WTC11 (cell line): ENCODE measurements around the gene CENPQ. TPM values are rescaled to one million over a fixed set of nuclear protein-coding genes. Genes with fewer than 3 reads are reported as not detected.

ENCODE experiments used
- ATAC-seq: fragments of 200-7000 bp; cut with Tn5 transposase; 2 replicates; pipeline ENCODE4 v1.10.0; 2021; ENCODE audit warnings: mild to moderate bottlenecking, moderate library complexity
- CTCF ChIA-PET: fragments of 300-600 bp; sonication (Branson Sonifier 250); formaldehyde crosslinking; loops from one replicate; lab custom pipeline; 2021; ENCODE audit warnings: antibody characterized with exemption; lab: Charles Lee
- POLR2A ChIA-PET: fragments of 350-600 bp; sonication (Branson Sonifier 250); formaldehyde crosslinking; loops from one replicate; lab custom pipeline; 2021; ENCODE audit warnings: antibody characterized with exemption; lab: Charles Lee
- DNase-seq: peaks from one replicate; pipeline ENCODE4 v3.0.0; 2021; ENCODE audit warnings: low spot score
- H3K27ac Mint-ChIP-seq: 2 replicates; pipeline ENCODE4 v1.8.0; 2021; ENCODE audit warnings: mixed read lengths
- H3K27me3 Mint-ChIP-seq: 2 replicates; pipeline ENCODE4 v1.8.0; 2021; ENCODE audit warnings: low read depth, mild to moderate bottlenecking, moderate library complexity, mixed read lengths
- H3K36me3 Mint-ChIP-seq: 2 replicates; pipeline ENCODE4 v1.8.0; 2021; ENCODE audit warnings: mixed read lengths
- H3K4me1 Mint-ChIP-seq: 2 replicates; pipeline ENCODE4 v1.8.0; 2022; ENCODE audit warnings: mixed read lengths
- H3K4me3 Mint-ChIP-seq: 2 replicates; pipeline ENCODE4 v1.8.0; 2021; ENCODE audit warnings: mild to moderate bottlenecking, moderate library complexity, mixed read lengths
- H3K9me3 Mint-ChIP-seq: 2 replicates; pipeline ENCODE4 v1.8.0; 2021; ENCODE audit warnings: mixed read lengths
- MYBL2 ChIP-seq: sonication (generic); formaldehyde crosslinking; IDR thresholded peaks from 2 replicates; pipeline ENCODE4 v1.8.1; 2023; ENCODE audit warnings: mild to moderate bottlenecking, moderate library complexity, missing genetic modification reagents
- NFE2L1 ChIP-seq: sonication (generic); formaldehyde crosslinking; IDR thresholded peaks from 2 replicates; pipeline ENCODE4 v1.8.1; 2023; ENCODE audit warnings: missing genetic modification reagents
- PRRX2 ChIP-seq: fragments of 250-450 bp; sonication (Bioruptor Pico); IDR thresholded peaks from 2 replicates; pipeline ENCODE4 v1.8.0; 2021; ENCODE audit warnings: mild to moderate bottlenecking
- TCF7 ChIP-seq: sonication (generic); formaldehyde crosslinking; IDR thresholded peaks from 2 replicates; pipeline ENCODE4 v1.8.0; 2022; ENCODE audit warnings: mild to moderate bottlenecking, low read depth, missing genetic modification reagents, moderate library complexity
- ZNF219 ChIP-seq: sonication (generic); formaldehyde crosslinking; IDR thresholded peaks from 2 replicates; pipeline ENCODE4 v1.8.0; 2023; ENCODE audit warnings: missing genetic modification reagents, mild to moderate bottlenecking, borderline replicate concordance
- ZNF671 ChIP-seq: fragments of 250-450 bp; sonication (Bioruptor Pico); IDR thresholded peaks from 2 replicates; pipeline ENCODE4 v1.8.0; 2021; ENCODE audit warnings: mild to moderate bottlenecking
- total RNA-seq: library from RNA; stranded (reverse); gene quantifications from 3 replicates; pipeline ENCODE4 v1.2.3, GENCODE V29; 2021
- TF ChIP-seq, protein P1 (sequence below): sonication (generic); formaldehyde crosslinking; IDR thresholded peaks from 2 replicates; pipeline ENCODE4 v1.8.0; 2023; ENCODE audit warnings: missing genetic modification reagents, mild to moderate bottlenecking, borderline replicate concordance
- TF ChIP-seq, protein P2 (sequence below): fragments of 250-450 bp; sonication (Bioruptor Pico); IDR thresholded peaks from 2 replicates; pipeline ENCODE4 v2.1.2; 2022; ENCODE audit warnings: mild to moderate bottlenecking, moderate library complexity
- TF ChIP-seq, protein P3 (sequence below): sonication (generic); formaldehyde crosslinking; conservative IDR thresholded peaks from 2 replicates; pipeline ENCODE4 v1.8.1; 2022; ENCODE audit warnings: mild to moderate bottlenecking, missing genetic modification reagents
- TF ChIP-seq, protein P4 (sequence below): sonication (generic); formaldehyde crosslinking; IDR thresholded peaks from 2 replicates; pipeline ENCODE4 v1.8.1; 2023; ENCODE audit warnings: mild to moderate bottlenecking, missing genetic modification reagents, borderline replicate concordance
- TF ChIP-seq, protein P5 (sequence below): sonication (generic); formaldehyde crosslinking; IDR thresholded peaks from 2 replicates; pipeline ENCODE4 v1.8.1; 2022; ENCODE audit warnings: mild to moderate bottlenecking, moderate library complexity, missing genetic modification reagents
- TF ChIP-seq, protein P6 (sequence below): sonication (generic); formaldehyde crosslinking; IDR thresholded peaks from 2 replicates; pipeline ENCODE4 v1.8.1; 2022; ENCODE audit warnings: low read depth, missing genetic modification reagents, borderline replicate concordance

The CENPQ gene
- total RNA-seq, 1 experiment from 2014 or later = 14.2 TPM

DNA sequence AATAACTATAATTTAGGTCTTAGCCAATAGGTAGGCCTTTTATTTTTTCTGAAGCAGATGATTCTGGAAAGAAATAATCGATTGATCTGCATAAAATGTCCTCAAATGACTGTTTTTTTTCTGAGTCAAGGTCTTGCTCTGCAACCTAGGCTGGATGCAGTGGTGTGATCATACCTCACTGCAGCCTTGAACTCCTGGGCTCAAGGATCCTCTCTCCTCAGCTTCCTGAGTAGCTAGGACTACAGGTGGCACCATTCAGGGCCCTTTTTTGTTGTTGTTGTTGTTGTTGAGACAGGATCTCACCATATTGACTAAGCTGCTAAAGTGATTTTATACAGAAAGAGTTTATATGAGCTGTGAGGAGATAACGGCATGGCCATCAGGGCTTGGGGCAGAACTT is 54.7 kb downstream of the CENPQ start (continued):
- TF ChIP-seq, protein P1, sequence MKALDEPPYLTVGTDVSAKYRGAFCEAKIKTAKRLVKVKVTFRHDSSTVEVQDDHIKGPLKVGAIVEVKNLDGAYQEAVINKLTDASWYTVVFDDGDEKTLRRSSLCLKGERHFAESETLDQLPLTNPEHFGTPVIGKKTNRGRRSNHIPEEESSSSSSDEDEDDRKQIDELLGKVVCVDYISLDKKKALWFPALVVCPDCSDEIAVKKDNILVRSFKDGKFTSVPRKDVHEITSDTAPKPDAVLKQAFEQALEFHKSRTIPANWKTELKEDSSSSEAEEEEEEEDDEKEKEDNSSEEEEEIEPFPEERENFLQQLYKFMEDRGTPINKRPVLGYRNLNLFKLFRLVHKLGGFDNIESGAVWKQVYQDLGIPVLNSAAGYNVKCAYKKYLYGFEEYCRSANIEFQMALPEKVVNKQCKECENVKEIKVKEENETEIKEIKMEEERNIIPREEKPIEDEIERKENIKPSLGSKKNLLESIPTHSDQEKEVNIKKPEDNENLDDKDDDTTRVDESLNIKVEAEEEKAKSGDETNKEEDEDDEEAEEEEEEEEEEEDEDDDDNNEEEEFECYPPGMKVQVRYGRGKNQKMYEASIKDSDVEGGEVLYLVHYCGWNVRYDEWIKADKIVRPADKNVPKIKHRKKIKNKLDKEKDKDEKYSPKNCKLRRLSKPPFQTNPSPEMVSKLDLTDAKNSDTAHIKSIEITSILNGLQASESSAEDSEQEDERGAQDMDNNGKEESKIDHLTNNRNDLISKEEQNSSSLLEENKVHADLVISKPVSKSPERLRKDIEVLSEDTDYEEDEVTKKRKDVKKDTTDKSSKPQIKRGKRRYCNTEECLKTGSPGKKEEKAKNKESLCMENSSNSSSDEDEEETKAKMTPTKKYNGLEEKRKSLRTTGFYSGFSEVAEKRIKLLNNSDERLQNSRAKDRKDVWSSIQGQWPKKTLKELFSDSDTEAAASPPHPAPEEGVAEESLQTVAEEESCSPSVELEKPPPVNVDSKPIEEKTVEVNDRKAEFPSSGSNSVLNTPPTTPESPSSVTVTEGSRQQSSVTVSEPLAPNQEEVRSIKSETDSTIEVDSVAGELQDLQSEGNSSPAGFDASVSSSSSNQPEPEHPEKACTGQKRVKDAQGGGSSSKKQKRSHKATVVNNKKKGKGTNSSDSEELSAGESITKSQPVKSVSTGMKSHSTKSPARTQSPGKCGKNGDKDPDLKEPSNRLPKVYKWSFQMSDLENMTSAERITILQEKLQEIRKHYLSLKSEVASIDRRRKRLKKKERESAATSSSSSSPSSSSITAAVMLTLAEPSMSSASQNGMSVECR = no peak
- TF ChIP-seq, protein P2, sequence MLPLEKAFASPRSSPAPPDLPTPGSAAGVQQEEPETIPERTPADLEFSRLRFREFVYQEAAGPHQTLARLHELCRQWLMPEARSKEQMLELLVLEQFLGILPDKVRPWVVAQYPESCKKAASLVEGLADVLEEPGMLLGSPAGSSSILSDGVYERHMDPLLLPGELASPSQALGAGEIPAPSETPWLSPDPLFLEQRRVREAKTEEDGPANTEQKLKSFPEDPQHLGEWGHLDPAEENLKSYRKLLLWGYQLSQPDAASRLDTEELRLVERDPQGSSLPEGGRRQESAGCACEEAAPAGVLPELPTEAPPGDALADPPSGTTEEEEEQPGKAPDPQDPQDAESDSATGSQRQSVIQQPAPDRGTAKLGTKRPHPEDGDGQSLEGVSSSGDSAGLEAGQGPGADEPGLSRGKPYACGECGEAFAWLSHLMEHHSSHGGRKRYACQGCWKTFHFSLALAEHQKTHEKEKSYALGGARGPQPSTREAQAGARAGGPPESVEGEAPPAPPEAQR (CRISPR knock-in tag) = no peak
- TF ChIP-seq NFE2L1 (CRISPR knock-in tag) (no peak), TCF7 (CRISPR knock-in tag) (no peak), MYBL2 (CRISPR knock-in tag) (no peak), PRRX2 (CRISPR knock-in tag) (no peak)
- TF ChIP-seq, protein P3, sequence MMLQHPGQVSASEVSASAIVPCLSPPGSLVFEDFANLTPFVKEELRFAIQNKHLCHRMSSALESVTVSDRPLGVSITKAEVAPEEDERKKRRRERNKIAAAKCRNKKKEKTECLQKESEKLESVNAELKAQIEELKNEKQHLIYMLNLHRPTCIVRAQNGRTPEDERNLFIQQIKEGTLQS (CRISPR knock-in tag) = no peak
- TF ChIP-seq, protein P4, sequence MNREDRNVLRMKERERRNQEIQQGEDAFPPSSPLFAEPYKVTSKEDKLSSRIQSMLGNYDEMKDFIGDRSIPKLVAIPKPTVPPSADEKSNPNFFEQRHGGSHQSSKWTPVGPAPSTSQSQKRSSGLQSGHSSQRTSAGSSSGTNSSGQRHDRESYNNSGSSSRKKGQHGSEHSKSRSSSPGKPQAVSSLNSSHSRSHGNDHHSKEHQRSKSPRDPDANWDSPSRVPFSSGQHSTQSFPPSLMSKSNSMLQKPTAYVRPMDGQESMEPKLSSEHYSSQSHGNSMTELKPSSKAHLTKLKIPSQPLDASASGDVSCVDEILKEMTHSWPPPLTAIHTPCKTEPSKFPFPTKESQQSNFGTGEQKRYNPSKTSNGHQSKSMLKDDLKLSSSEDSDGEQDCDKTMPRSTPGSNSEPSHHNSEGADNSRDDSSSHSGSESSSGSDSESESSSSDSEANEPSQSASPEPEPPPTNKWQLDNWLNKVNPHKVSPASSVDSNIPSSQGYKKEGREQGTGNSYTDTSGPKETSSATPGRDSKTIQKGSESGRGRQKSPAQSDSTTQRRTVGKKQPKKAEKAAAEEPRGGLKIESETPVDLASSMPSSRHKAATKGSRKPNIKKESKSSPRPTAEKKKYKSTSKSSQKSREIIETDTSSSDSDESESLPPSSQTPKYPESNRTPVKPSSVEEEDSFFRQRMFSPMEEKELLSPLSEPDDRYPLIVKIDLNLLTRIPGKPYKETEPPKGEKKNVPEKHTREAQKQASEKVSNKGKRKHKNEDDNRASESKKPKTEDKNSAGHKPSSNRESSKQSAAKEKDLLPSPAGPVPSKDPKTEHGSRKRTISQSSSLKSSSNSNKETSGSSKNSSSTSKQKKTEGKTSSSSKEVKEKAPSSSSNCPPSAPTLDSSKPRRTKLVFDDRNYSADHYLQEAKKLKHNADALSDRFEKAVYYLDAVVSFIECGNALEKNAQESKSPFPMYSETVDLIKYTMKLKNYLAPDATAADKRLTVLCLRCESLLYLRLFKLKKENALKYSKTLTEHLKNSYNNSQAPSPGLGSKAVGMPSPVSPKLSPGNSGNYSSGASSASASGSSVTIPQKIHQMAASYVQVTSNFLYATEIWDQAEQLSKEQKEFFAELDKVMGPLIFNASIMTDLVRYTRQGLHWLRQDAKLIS (CRISPR knock-in tag) = no peak
- TF ChIP-seq, protein P5, sequence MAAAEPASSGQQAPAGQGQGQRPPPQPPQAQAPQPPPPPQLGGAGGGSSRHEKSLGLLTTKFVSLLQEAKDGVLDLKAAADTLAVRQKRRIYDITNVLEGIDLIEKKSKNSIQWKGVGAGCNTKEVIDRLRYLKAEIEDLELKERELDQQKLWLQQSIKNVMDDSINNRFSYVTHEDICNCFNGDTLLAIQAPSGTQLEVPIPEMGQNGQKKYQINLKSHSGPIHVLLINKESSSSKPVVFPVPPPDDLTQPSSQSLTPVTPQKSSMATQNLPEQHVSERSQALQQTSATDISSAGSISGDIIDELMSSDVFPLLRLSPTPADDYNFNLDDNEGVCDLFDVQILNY = no peak

DNA sequence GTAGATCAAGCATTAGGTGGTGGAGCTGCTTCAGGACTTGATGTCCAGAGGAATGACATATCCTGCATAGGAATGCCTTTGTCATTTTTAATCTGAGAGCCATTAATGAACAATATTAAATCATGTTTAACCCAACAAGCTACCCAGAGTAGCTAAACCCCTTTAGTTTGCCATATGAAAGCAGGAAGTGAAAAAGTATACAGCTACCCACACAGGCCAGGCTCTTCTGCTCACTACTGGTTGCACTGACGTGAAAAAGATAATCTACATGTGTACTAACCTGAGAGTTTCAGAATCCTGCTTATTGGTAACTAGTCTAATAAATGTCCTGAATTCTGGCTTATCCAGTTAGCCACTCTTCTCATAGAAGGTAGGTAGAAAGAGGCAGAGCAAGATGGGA is 56.5 kb downstream of the CENPQ start:
- ChIA-PET POLR2A (no interaction called here), CTCF (no interaction called here)
- no peaks in the 10 kb centered on the region for H3K27me3 Mint-ChIP-seq
- ATAC-seq = no peak
- no peaks in the 10 kb centered on the region for H3K36me3 Mint-ChIP-seq
- DNase-seq = no peak
- H3K27ac Mint-ChIP-seq = no peak overlapping the region
- H3K4me3 Mint-ChIP-seq = no peak overlapping the region
- no peaks in the 10 kb centered on the region for H3K4me1 Mint-ChIP-seq
- no peaks in the 10 kb centered on the region for H3K9me3 Mint-ChIP-seq
- TF ChIP-seq, protein P6, sequence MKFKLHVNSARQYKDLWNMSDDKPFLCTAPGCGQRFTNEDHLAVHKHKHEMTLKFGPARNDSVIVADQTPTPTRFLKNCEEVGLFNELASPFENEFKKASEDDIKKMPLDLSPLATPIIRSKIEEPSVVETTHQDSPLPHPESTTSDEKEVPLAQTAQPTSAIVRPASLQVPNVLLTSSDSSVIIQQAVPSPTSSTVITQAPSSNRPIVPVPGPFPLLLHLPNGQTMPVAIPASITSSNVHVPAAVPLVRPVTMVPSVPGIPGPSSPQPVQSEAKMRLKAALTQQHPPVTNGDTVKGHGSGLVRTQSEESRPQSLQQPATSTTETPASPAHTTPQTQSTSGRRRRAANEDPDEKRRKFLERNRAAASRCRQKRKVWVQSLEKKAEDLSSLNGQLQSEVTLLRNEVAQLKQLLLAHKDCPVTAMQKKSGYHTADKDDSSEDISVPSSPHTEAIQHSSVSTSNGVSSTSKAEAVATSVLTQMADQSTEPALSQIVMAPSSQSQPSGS = no peak
- TF ChIP-seq NFE2L1 (CRISPR knock-in tag) = no peak
- no peak for TF ChIP-seq ZNF671 (CRISPR knock-in tag)
- TF ChIP-seq, protein P2 (CRISPR knock-in tag) = no peak
- TF ChIP-seq ZNF219 = no peak
